ENCODE measurements around the gene CHRM5.

Gene CHRM5, protein sequence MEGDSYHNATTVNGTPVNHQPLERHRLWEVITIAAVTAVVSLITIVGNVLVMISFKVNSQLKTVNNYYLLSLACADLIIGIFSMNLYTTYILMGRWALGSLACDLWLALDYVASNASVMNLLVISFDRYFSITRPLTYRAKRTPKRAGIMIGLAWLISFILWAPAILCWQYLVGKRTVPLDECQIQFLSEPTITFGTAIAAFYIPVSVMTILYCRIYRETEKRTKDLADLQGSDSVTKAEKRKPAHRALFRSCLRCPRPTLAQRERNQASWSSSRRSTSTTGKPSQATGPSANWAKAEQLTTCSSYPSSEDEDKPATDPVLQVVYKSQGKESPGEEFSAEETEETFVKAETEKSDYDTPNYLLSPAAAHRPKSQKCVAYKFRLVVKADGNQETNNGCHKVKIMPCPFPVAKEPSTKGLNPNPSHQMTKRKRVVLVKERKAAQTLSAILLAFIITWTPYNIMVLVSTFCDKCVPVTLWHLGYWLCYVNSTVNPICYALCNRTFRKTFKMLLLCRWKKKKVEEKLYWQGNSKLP

GRCh38 chr15:33968224-33968623, at the start of gene CHRM5:
Gene CHRM5, plus strand, starts transcription at chr15:33968497. Its CDS starts 94,221 bp downstream, at chr15:34062718.
- no peaks in the 10 kb centered on the region for H3K36me3 ChIP-seq (ENCODE audit: insufficient read depth, insufficient read length, low read length)
- H3K4me1 ChIP-seq (ENCODE audit: insufficient read depth, insufficient read length), result no peaks in the 10 kb centered on the region
- H3K9ac ChIP-seq (ENCODE audit: insufficient read length, low read depth), result no peak within 1 kb of the TSS
- TF ChIP-seq ZNF274 (IDR thresholded peaks at IDR 0.05; ENCODE audit: low read depth, low read length), result no peak
- TF ChIP-seq YY1 (IDR thresholded peaks at IDR 0.05; ENCODE audit: insufficient read depth, insufficient read length), result no peak
- no peak for TF ChIP-seq SUZ12 (IDR thresholded peaks at IDR 0.05; ENCODE audit: extremely low read depth, insufficient read depth, insufficient read length)
- no peak within 1 kb of the TSS for H3K4me3 ChIP-seq (ENCODE audit: insufficient read length, low read depth)
- DNase-seq (ENCODE audit: low read depth, low spot score), result no peak
- no peaks in the 10 kb centered on the region for H3K27me3 ChIP-seq (ENCODE audit: insufficient read depth, insufficient read length)
- H3K9me3 ChIP-seq (ENCODE audit: insufficient read depth, low read length), result no peaks in the 10 kb centered on the region

DNA sequence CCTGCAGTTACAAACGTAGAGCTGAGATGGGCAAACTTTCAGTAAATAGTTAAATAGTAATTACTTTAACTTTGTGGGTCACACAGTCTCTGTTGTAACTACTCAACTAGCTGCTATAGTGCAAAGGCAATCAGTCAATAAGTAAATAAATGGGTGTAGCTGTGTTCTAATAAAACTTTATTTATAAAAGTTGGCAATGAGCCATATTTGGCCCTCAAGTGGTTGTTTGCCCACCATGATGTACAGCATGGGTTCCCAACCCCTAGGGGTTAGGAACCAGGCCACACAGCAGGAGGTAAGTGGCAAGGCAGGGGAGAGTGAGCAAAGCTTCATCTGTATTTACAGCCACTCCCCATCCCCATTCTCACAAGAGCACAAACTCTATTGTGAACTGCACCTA, 44.9 kb upstream of the CHRM5 start:
- Histone ChIP-seq H3K27me3 (ENCODE audit: insufficient read depth, insufficient read length) (no peaks in the 10 kb centered on the region), H3K4me3 (ENCODE audit: insufficient read length, low read depth) (no peak overlapping the region), H3K36me3 (ENCODE audit: insufficient read depth, insufficient read length, low read length) (no peaks in the 10 kb centered on the region), H3K9ac (ENCODE audit: insufficient read length, low read depth) (no peak overlapping the region), H3K9me3 (ENCODE audit: insufficient read depth, low read length) (no peaks in the 10 kb centered on the region), H3K4me1 (ENCODE audit: insufficient read depth, insufficient read length) (no peaks in the 10 kb centered on the region)
- TF ChIP-seq ZNF274 (IDR thresholded peaks at IDR 0.05; ENCODE audit: low read depth, low read length) (no peak), SUZ12 (IDR thresholded peaks at IDR 0.05; ENCODE audit: extremely low read depth, insufficient read depth, insufficient read length) (no peak), YY1 (IDR thresholded peaks at IDR 0.05; ENCODE audit: insufficient read depth, insufficient read length) (no peak)
- no peak for DNase-seq (ENCODE audit: low read depth, low spot score)

- Histone ChIP-seq H3K4me1 (ENCODE audit: insufficient read depth, insufficient read length) (no peaks in the 10 kb centered on the region), H3K4me3 (ENCODE audit: insufficient read length, low read depth) (no peak overlapping the region), H3K9ac (ENCODE audit: insufficient read length, low read depth) (no peak overlapping the region), H3K9me3 (ENCODE audit: insufficient read depth, low read length) (no peaks in the 10 kb centered on the region), H3K27me3 (ENCODE audit: insufficient read depth, insufficient read length) (no peaks in the 10 kb centered on the region), H3K36me3 (ENCODE audit: insufficient read depth, insufficient read length, low read length) (no peaks in the 10 kb centered on the region)
- TF ChIP-seq YY1 (IDR thresholded peaks at IDR 0.05; ENCODE audit: insufficient read depth, insufficient read length), result no peak
- no peak for TF ChIP-seq SUZ12 (IDR thresholded peaks at IDR 0.05; ENCODE audit: extremely low read depth, insufficient read depth, insufficient read length)
- no peak for TF ChIP-seq ZNF274 (IDR thresholded peaks at IDR 0.05; ENCODE audit: low read depth, low read length)
- DNase-seq (ENCODE audit: low read depth, low spot score), result no peak
Measured at GRCh38 chr15:33926260-33926659, 42.0 kb upstream of the CHRM5 start.

DNA sequence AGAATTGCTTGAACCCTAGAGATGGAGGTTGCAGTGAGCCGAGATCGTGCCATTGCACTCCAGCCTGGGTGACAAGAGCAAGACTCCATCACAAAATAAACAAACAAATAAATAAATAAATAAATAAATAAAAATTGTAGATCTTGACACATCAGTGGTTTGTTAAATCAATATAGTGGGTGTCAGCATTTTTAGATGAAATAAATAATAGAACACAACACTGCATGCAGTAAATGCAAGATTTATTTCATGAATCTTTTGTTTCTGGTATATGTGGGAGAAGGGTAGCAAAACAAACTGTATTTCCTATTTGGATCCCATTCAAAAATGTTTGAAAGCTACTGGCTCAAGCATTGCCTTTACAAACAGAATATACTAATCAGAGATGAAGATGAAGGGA, 35.6 kb upstream of the CHRM5 start:
- no peak for DNase-seq (ENCODE audit: low read depth, low spot score)
- H3K9me3 ChIP-seq (ENCODE audit: insufficient read depth, low read length), result no peaks in the 10 kb centered on the region
- H3K36me3 ChIP-seq (ENCODE audit: insufficient read depth, insufficient read length, low read length), result no peaks in the 10 kb centered on the region
- H3K4me3 ChIP-seq (ENCODE audit: insufficient read length, low read depth), result no peak overlapping the region
- no peak overlapping the region for H3K9ac ChIP-seq (ENCODE audit: insufficient read length, low read depth)
- TF ChIP-seq SUZ12 (IDR thresholded peaks at IDR 0.05; ENCODE audit: extremely low read depth, insufficient read depth, insufficient read length) (no peak), YY1 (IDR thresholded peaks at IDR 0.05; ENCODE audit: insufficient read depth, insufficient read length) (no peak), ZNF274 (IDR thresholded peaks at IDR 0.05; ENCODE audit: low read depth, low read length) (no peak)
- H3K4me1 ChIP-seq (ENCODE audit: insufficient read depth, insufficient read length), result no peaks in the 10 kb centered on the region
- H3K27me3 ChIP-seq (ENCODE audit: insufficient read depth, insufficient read length), result no peaks in the 10 kb centered on the region

- H3K27me3 ChIP-seq (ENCODE audit: insufficient read depth, insufficient read length), result no peaks in the 10 kb centered on the region
- H3K4me1 ChIP-seq (ENCODE audit: insufficient read depth, insufficient read length), result no peaks in the 10 kb centered on the region
- TF ChIP-seq ZNF274 (IDR thresholded peaks at IDR 0.05; ENCODE audit: low read depth, low read length) (no peak), SUZ12 (IDR thresholded peaks at IDR 0.05; ENCODE audit: extremely low read depth, insufficient read depth, insufficient read length) (no peak), YY1 (IDR thresholded peaks at IDR 0.05; ENCODE audit: insufficient read depth, insufficient read length) (no peak)
- H3K36me3 ChIP-seq (ENCODE audit: insufficient read depth, insufficient read length, low read length), result no peaks in the 10 kb centered on the region
- H3K4me3 ChIP-seq (ENCODE audit: insufficient read length, low read depth), result no peak overlapping the region
- H3K9me3 ChIP-seq (ENCODE audit: insufficient read depth, low read length), result no peaks in the 10 kb centered on the region
- H3K9ac ChIP-seq (ENCODE audit: insufficient read length, low read depth), result no peak overlapping the region
- no peak for DNase-seq (ENCODE audit: low read depth, low spot score)
Measured at GRCh38 chr15:33934396-33934795, 33.9 kb upstream of the CHRM5 start.

DNA sequence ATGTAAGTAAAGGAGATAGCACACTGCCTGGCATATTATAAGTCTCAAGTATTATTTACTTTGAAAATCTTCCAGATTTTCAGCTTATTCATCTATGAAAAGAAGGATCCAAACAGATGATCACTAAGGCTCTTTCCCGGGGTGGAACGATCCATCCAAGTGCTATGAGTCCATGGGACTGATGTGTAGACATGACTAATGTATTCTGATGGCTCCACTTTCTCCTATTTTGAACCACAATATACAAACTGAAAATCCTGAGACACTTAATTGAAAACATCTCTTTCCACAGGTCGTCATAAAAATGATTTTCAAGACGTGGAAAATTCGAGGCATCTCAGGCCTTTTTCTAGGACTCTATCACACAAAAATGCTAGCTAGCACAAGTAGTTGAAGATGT, 33.4 kb upstream of the CHRM5 start:
- TF ChIP-seq ZNF274 (IDR thresholded peaks at IDR 0.05; ENCODE audit: low read depth, low read length), result no peak
- TF ChIP-seq SUZ12 (IDR thresholded peaks at IDR 0.05; ENCODE audit: extremely low read depth, insufficient read depth, insufficient read length), result no peak
- TF ChIP-seq YY1 (IDR thresholded peaks at IDR 0.05; ENCODE audit: insufficient read depth, insufficient read length), result no peak
- no peaks in the 10 kb centered on the region for H3K36me3 ChIP-seq (ENCODE audit: insufficient read depth, insufficient read length, low read length)
- no peaks in the 10 kb centered on the region for H3K4me1 ChIP-seq (ENCODE audit: insufficient read depth, insufficient read length)
- H3K9ac ChIP-seq (ENCODE audit: insufficient read length, low read depth), result no peak overlapping the region
- no peaks in the 10 kb centered on the region for H3K9me3 ChIP-seq (ENCODE audit: insufficient read depth, low read length)
- no peaks in the 10 kb centered on the region for H3K27me3 ChIP-seq (ENCODE audit: insufficient read depth, insufficient read length)
- no peak overlapping the region for H3K4me3 ChIP-seq (ENCODE audit: insufficient read length, low read depth)
- DNase-seq (ENCODE audit: low read depth, low spot score), result no peak

DNA sequence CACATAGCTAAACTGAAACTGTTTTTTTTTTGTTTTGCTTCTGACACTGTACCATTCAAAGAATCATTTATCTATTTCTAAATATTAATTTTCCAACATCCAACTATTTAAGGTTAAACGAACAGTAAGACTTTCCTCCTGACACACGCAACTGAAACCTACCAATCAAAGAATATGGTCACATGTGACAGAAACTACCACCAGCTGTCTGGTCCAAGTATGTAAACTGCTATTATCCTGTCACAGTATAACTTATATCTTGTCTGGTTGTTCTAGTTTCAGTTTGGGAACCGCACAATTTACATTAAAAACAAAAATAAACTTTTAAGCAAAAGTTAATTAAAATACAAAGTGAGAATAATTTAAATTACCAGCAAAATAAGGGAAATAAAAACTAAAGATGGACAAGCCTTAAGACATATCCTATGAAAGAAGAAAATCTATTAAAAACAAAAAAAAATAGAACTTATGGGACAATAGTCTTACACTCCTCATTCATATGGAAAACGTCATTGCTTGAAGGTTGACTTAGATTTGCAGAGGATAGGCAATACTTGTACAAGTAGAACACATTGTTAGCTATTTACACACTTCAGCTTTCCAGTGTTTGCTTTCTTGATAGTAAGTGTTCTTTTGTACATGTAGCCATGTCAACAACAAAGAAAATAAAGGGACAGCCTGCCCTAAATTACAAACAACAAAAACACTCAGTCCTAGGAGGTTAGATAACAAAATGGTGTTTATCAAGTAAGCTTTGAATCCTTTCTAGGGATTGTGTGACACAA, 26.8 kb upstream of the CHRM5 start:
- Histone ChIP-seq H3K4me1 (ENCODE audit: insufficient read depth, insufficient read length) (no peaks in the 10 kb centered on the region), H3K9ac (ENCODE audit: insufficient read length, low read depth) (no peak overlapping the region), H3K27me3 (ENCODE audit: insufficient read depth, insufficient read length) (no peaks in the 10 kb centered on the region), H3K9me3 (ENCODE audit: insufficient read depth, low read length) (no peaks in the 10 kb centered on the region), H3K4me3 (ENCODE audit: insufficient read length, low read depth) (no peak overlapping the region), H3K36me3 (ENCODE audit: insufficient read depth, insufficient read length, low read length) (no peaks in the 10 kb centered on the region)
- TF ChIP-seq ZNF274 (IDR thresholded peaks at IDR 0.05; ENCODE audit: low read depth, low read length) (no peak), SUZ12 (IDR thresholded peaks at IDR 0.05; ENCODE audit: extremely low read depth, insufficient read depth, insufficient read length) (no peak), YY1 (IDR thresholded peaks at IDR 0.05; ENCODE audit: insufficient read depth, insufficient read length) (no peak)
- DNase-seq (ENCODE audit: low read depth, low spot score), result no peak
